ENCODE data around the gene CBLB.

The CBLB gene

GRCh38 chr3:105847865-105848264 is 20.9 kb downstream of the CBLB start:
- DNase-seq = no peak
- Histone ChIP-seq H3K4me3 (ENCODE audit: control insufficient read depth in 1 of 7, extremely low read depth in 1 of 7, insufficient read depth in 4 of 7, low read depth in 2 of 7, low read length in 6 of 7) (no peak overlapping the region), H3K36me3 (ENCODE audit: control insufficient read depth in 4 of 4, insufficient read depth in 4 of 4, low read length in 3 of 4) (peaks cover 4 to 16% (median 14%) of the 10 kb centered on the region in 4 experiments), H3K27me3 (replicated peaks in 2 of 5; ENCODE audit: control insufficient read depth in 4 of 5, insufficient read depth in 5 of 5, low read length in 4 of 5) (no peaks in the 10 kb centered on the region), H3K9me3 (ENCODE audit: control extremely low read depth in 1 of 5, control insufficient read depth in 4 of 5, insufficient read depth in 2 of 5, low read depth in 1 of 5, low read length in 4 of 5) (no peaks in the 10 kb centered on the region), H3K27ac (ENCODE audit: insufficient read depth in 1 of 2, low read depth in 1 of 2, low read length in 2 of 2, poor library complexity in 1 of 2, severe bottlenecking in 2 of 2) (no peak overlapping the region), H3K4me1 (ENCODE audit: control extremely low read depth in 1 of 4, control insufficient read depth in 4 of 4, insufficient read depth in 4 of 4, low read length in 3 of 4) (no peaks in the 10 kb centered on the region)
- 100% methylated on average over 1 of the region's 2 CpGs for WGBS (ENCODE audit: insufficient coverage)
- POLR2A ChIA-PET = no interaction called here
- CTCF ChIA-PET = interaction anchor here (1.1 to 1.5 kb wide), 3 partner anchors 11 to 161 kb away, joined by 3 to 10 read pairs (median 3); no protein-coding TSS in a partner anchor

GRCh38 chr3:105847452-105847851 is 21.4 kb downstream of the CBLB start:
- DNase-seq = no peak
- H3K27ac ChIP-seq (ENCODE audit: insufficient read depth in 1 of 2, low read depth in 1 of 2, low read length in 2 of 2, poor library complexity in 1 of 2, severe bottlenecking in 2 of 2) = no peak overlapping the region
- POLR2A ChIA-PET = no interaction called here
- CTCF ChIA-PET = interaction anchor here (1.1 to 1.5 kb wide), 3 partner anchors 11 to 160 kb away, joined by 3 to 10 read pairs (median 3); no protein-coding TSS in a partner anchor
- no CpG with 5 or more reads among the region's 1 CpG for WGBS (ENCODE audit: insufficient coverage)
- H3K36me3 ChIP-seq (ENCODE audit: control insufficient read depth in 4 of 4, insufficient read depth in 4 of 4, low read length in 3 of 4) = peaks cover 4 to 16% (median 14%) of the 10 kb centered on the region in 4 experiments
- H3K9me3 ChIP-seq (ENCODE audit: control extremely low read depth in 1 of 5, control insufficient read depth in 4 of 5, insufficient read depth in 2 of 5, low read depth in 1 of 5, low read length in 4 of 5) = no peaks in the 10 kb centered on the region
- no peak overlapping the region for H3K4me3 ChIP-seq (ENCODE audit: control insufficient read depth in 1 of 7, extremely low read depth in 1 of 7, insufficient read depth in 4 of 7, low read depth in 2 of 7, low read length in 6 of 7)
- no peaks in the 10 kb centered on the region for H3K4me1 ChIP-seq (ENCODE audit: control extremely low read depth in 1 of 4, control insufficient read depth in 4 of 4, insufficient read depth in 4 of 4, low read length in 3 of 4)
- H3K27me3 ChIP-seq (replicated peaks in 2 of 5; ENCODE audit: control insufficient read depth in 4 of 5, insufficient read depth in 5 of 5, low read length in 4 of 5) = no peaks in the 10 kb centered on the region

GRCh38 chr3:105846809-105847208 is 22.0 kb downstream of the CBLB start:
- CTCF ChIA-PET = interaction anchor here (1.1 to 1.5 kb wide), 3 partner anchors 10 to 160 kb away, joined by 3 to 10 read pairs (median 3); no protein-coding TSS in a partner anchor
- no peaks in the 10 kb centered on the region for H3K4me1 ChIP-seq (ENCODE audit: control extremely low read depth in 1 of 4, control insufficient read depth in 4 of 4, insufficient read depth in 4 of 4, low read length in 3 of 4)

GRCh38 chr3:105845488-105845887 is 23.3 kb downstream of the CBLB start:
- CTCF ChIA-PET = no interaction called here
- H3K9me3 ChIP-seq (ENCODE audit: control extremely low read depth in 1 of 5, control insufficient read depth in 4 of 5, insufficient read depth in 2 of 5, low read depth in 1 of 5, low read length in 4 of 5) = peaks cover 0 to 1% (median 0%) of the 10 kb centered on the region in 5 experiments
- DNase-seq = no peak
- no peak overlapping the region for H3K4me3 ChIP-seq (ENCODE audit: control insufficient read depth in 1 of 7, extremely low read depth in 1 of 7, insufficient read depth in 4 of 7, low read depth in 2 of 7, low read length in 6 of 7)
- H3K4me1 ChIP-seq (ENCODE audit: control extremely low read depth in 1 of 4, control insufficient read depth in 4 of 4, insufficient read depth in 4 of 4, low read length in 3 of 4) = no peaks in the 10 kb centered on the region
- peaks cover under 1 to 8% (median 6%) of the 10 kb centered on the region in 4 experiments for H3K36me3 ChIP-seq (ENCODE audit: control insufficient read depth in 4 of 4, insufficient read depth in 4 of 4, low read length in 3 of 4)
- H3K27me3 ChIP-seq (replicated peaks in 2 of 5; ENCODE audit: control insufficient read depth in 4 of 5, insufficient read depth in 5 of 5, low read length in 4 of 5) = no peaks in the 10 kb centered on the region
- WGBS (ENCODE audit: insufficient coverage) = no CpG with 5 or more reads among the region's 1 CpG
- POLR2A ChIA-PET = no interaction called here
- H3K27ac ChIP-seq (ENCODE audit: insufficient read depth in 1 of 2, low read depth in 1 of 2, low read length in 2 of 2, poor library complexity in 1 of 2, severe bottlenecking in 2 of 2) = no peak overlapping the region

More at GRCh38 chr3:105846809-105847208, 22.0 kb downstream of the CBLB start:
- Histone ChIP-seq H3K4me3 (ENCODE audit: control insufficient read depth in 1 of 7, extremely low read depth in 1 of 7, insufficient read depth in 4 of 7, low read depth in 2 of 7, low read length in 6 of 7) (no peak overlapping the region), H3K9me3 (ENCODE audit: control extremely low read depth in 1 of 5, control insufficient read depth in 4 of 5, insufficient read depth in 2 of 5, low read depth in 1 of 5, low read length in 4 of 5) (peaks cover 0 to 1% (median 0%) of the 10 kb centered on the region in 5 experiments), H3K36me3 (ENCODE audit: control insufficient read depth in 4 of 4, insufficient read depth in 4 of 4, low read length in 3 of 4) (peaks cover 8 to 15% (median 12%) of the 10 kb centered on the region in 4 experiments), H3K27me3 (replicated peaks in 2 of 5; ENCODE audit: control insufficient read depth in 4 of 5, insufficient read depth in 5 of 5, low read length in 4 of 5) (no peaks in the 10 kb centered on the region), H3K27ac (ENCODE audit: insufficient read depth in 1 of 2, low read depth in 1 of 2, low read length in 2 of 2, poor library complexity in 1 of 2, severe bottlenecking in 2 of 2) (no peak overlapping the region)
- POLR2A ChIA-PET = no interaction called here
- no CpG with 5 or more reads among the region's 1 CpG for WGBS (ENCODE audit: insufficient coverage)
- no peak for DNase-seq

- Histone ChIP-seq H3K9me3 (ENCODE audit: control extremely low read depth in 1 of 5, control insufficient read depth in 4 of 5, insufficient read depth in 2 of 5, low read depth in 1 of 5, low read length in 4 of 5) (peaks cover 0 to 1% (median 0%) of the 10 kb centered on the region in 5 experiments), H3K27me3 (replicated peaks in 2 of 5; ENCODE audit: control insufficient read depth in 4 of 5, insufficient read depth in 5 of 5, low read length in 4 of 5) (no peaks in the 10 kb centered on the region), H3K4me3 (ENCODE audit: control insufficient read depth in 1 of 7, extremely low read depth in 1 of 7, insufficient read depth in 4 of 7, low read depth in 2 of 7, low read length in 6 of 7) (no peak overlapping the region), H3K4me1 (ENCODE audit: control extremely low read depth in 1 of 4, control insufficient read depth in 4 of 4, insufficient read depth in 4 of 4, low read length in 3 of 4) (no peaks in the 10 kb centered on the region), H3K27ac (ENCODE audit: insufficient read depth in 1 of 2, low read depth in 1 of 2, low read length in 2 of 2, poor library complexity in 1 of 2, severe bottlenecking in 2 of 2) (no peak overlapping the region), H3K36me3 (ENCODE audit: control insufficient read depth in 4 of 4, insufficient read depth in 4 of 4, low read length in 3 of 4) (peaks cover 0 to 8% (median 6%) of the 10 kb centered on the region in 4 experiments)
- DNase-seq = no peak
- ChIA-PET POLR2A (no interaction called here), CTCF (no interaction called here)
Observed at GRCh38 chr3:105844704-105845103, 24.1 kb downstream of the CBLB start.

- CTCF ChIA-PET = no interaction called here
- no peaks in the 10 kb centered on the region for H3K4me1 ChIP-seq (ENCODE audit: control extremely low read depth in 1 of 4, control insufficient read depth in 4 of 4, insufficient read depth in 4 of 4, low read length in 3 of 4)
- POLR2A ChIA-PET = no interaction called here
- no peaks in the 10 kb centered on the region for H3K27me3 ChIP-seq (replicated peaks in 2 of 5; ENCODE audit: control insufficient read depth in 4 of 5, insufficient read depth in 5 of 5, low read length in 4 of 5)
- no peak overlapping the region for H3K27ac ChIP-seq (ENCODE audit: insufficient read depth in 1 of 2, low read depth in 1 of 2, low read length in 2 of 2, poor library complexity in 1 of 2, severe bottlenecking in 2 of 2)
- peaks cover 0 to 1% (median 0%) of the 10 kb centered on the region in 5 experiments for H3K9me3 ChIP-seq (ENCODE audit: control extremely low read depth in 1 of 5, control insufficient read depth in 4 of 5, insufficient read depth in 2 of 5, low read depth in 1 of 5, low read length in 4 of 5)
- H3K4me3 ChIP-seq (ENCODE audit: control insufficient read depth in 1 of 7, extremely low read depth in 1 of 7, insufficient read depth in 4 of 7, low read depth in 2 of 7, low read length in 6 of 7) = no peak overlapping the region
- peaks cover 3 to 10% (median 7%) of the 10 kb centered on the region in 4 experiments for H3K36me3 ChIP-seq (ENCODE audit: control insufficient read depth in 4 of 4, insufficient read depth in 4 of 4, low read length in 3 of 4)
- 100% methylated on average over 2 of the region's 6 CpGs for WGBS (ENCODE audit: insufficient coverage)
- no peak for DNase-seq
Observed at GRCh38 chr3:105843994-105844393, 24.8 kb downstream of the CBLB start.

GRCh38 chr3:105842943-105843342 is 25.9 kb downstream of the CBLB start:
- Histone ChIP-seq H3K27me3 (replicated peaks in 2 of 5; ENCODE audit: control insufficient read depth in 4 of 5, insufficient read depth in 5 of 5, low read length in 4 of 5) (no peaks in the 10 kb centered on the region), H3K4me3 (ENCODE audit: control insufficient read depth in 1 of 7, extremely low read depth in 1 of 7, insufficient read depth in 4 of 7, low read depth in 2 of 7, low read length in 6 of 7) (no peak overlapping the region), H3K27ac (ENCODE audit: insufficient read depth in 1 of 2, low read depth in 1 of 2, low read length in 2 of 2, poor library complexity in 1 of 2, severe bottlenecking in 2 of 2) (no peak overlapping the region), H3K4me1 (ENCODE audit: control extremely low read depth in 1 of 4, control insufficient read depth in 4 of 4, insufficient read depth in 4 of 4, low read length in 3 of 4) (no peaks in the 10 kb centered on the region), H3K36me3 (ENCODE audit: control insufficient read depth in 4 of 4, insufficient read depth in 4 of 4, low read length in 3 of 4) (peaks cover 3 to 10% (median 5%) of the 10 kb centered on the region in 4 experiments), H3K9me3 (ENCODE audit: control extremely low read depth in 1 of 5, control insufficient read depth in 4 of 5, insufficient read depth in 2 of 5, low read depth in 1 of 5, low read length in 4 of 5) (peaks cover 0 to 1% (median 0%) of the 10 kb centered on the region in 5 experiments)
- CTCF ChIA-PET = no interaction called here
- no peak for DNase-seq
- 100% methylated on average over 1 of the region's 2 CpGs for WGBS (ENCODE audit: insufficient coverage)
- POLR2A ChIA-PET = no interaction called here
